ENCODE results near the gene DTYMK.
"Not testable (repeated sequence)": the region's sequence is repeated elsewhere in the genome, so short reads cannot be mapped to it uniquely, and the experiment has no call there.

DTYMK gene

GRCh38 chr2:241732513-241733186 lies 46.0 kb upstream of the DTYMK start:
- H3K27me3 ChIP-seq (replicated peaks); H3K4me3 ChIP-seq (ENCODE audit: low read depth, low read length); H3K27ac ChIP-seq; in situ Hi-C loops (cut with HindIII; ENCODE audit: low pct_ligation_motif_present, low sequenced_read_pairs); H3K36me3 ChIP-seq (replicated peaks): not testable (repeated sequence)
- DNase-seq = peak; percentile 65
- TF ChIP-seq CTCF (IDR thresholded peaks at IDR 0.05; ENCODE audit: low read depth, low read length, missing control alignments) = peak; percentile 40

- Histone ChIP-seq H3K27me3 (replicated peaks) (no peaks in the 10 kb centered on the region), H3K27ac (no peak overlapping the region), H3K4me3 (ENCODE audit: low read depth, low read length) (no peak overlapping the region), H3K36me3 (replicated peaks) (no peaks in the 10 kb centered on the region)
- no peak for DNase-seq
- no peak for TF ChIP-seq CTCF (IDR thresholded peaks at IDR 0.05; ENCODE audit: low read depth, low read length, missing control alignments)
- in situ Hi-C loops (cut with HindIII; ENCODE audit: low pct_ligation_motif_present, low sequenced_read_pairs) = no loop called here
Measured at GRCh38 chr2:241730671-241731293, 44.2 kb upstream of the DTYMK start.

- in situ Hi-C loops (cut with HindIII; ENCODE audit: low pct_ligation_motif_present, low sequenced_read_pairs) = no loop called here
- Histone ChIP-seq H3K27me3 (replicated peaks) (no peaks in the 10 kb centered on the region), H3K4me3 (ENCODE audit: low read depth, low read length) (no peak overlapping the region), H3K36me3 (replicated peaks) (peaks cover 2% of the 10 kb centered on the region), H3K27ac (no peak overlapping the region)
- no peak for DNase-seq
- no peak for TF ChIP-seq CTCF (IDR thresholded peaks at IDR 0.05; ENCODE audit: low read depth, low read length, missing control alignments)
Measured at GRCh38 chr2:241729868-241730267, 43.3 kb upstream of the DTYMK start.

GRCh38 chr2:241728627-241729026 lies 42.0 kb upstream of the DTYMK start:
- no peak for TF ChIP-seq CTCF (IDR thresholded peaks at IDR 0.05; ENCODE audit: low read depth, low read length, missing control alignments)
- Histone ChIP-seq H3K4me3 (ENCODE audit: low read depth, low read length) (no peak overlapping the region), H3K27ac (no peak overlapping the region), H3K36me3 (replicated peaks) (peaks cover 5% of the 10 kb centered on the region), H3K27me3 (replicated peaks) (no peaks in the 10 kb centered on the region)
- DNase-seq = no peak
- in situ Hi-C loops (cut with HindIII; ENCODE audit: low pct_ligation_motif_present, low sequenced_read_pairs) = no loop called here

- Histone ChIP-seq H3K27ac (no peak overlapping the region), H3K27me3 (replicated peaks) (no peaks in the 10 kb centered on the region), H3K36me3 (replicated peaks) (peaks cover 11% of the 10 kb centered on the region), H3K4me3 (ENCODE audit: low read depth, low read length) (no peak overlapping the region)
- no peak for DNase-seq
- in situ Hi-C loops (cut with HindIII; ENCODE audit: low pct_ligation_motif_present, low sequenced_read_pairs) = no loop called here
- no peak for TF ChIP-seq CTCF (IDR thresholded peaks at IDR 0.05; ENCODE audit: low read depth, low read length, missing control alignments)
Measured at GRCh38 chr2:241728000-241728399, 41.4 kb upstream of the DTYMK start.

Measured in brain microvascular endothelial cell (primary cell).